DMS 273 (cell line): ENCODE results near the gene ABCA1.
"Not testable (repeated sequence)": the region's sequence is repeated elsewhere in the genome, so short reads cannot be mapped to it uniquely, and the experiment has no call there.

Experiments
- DNase-seq: peaks from one replicate; lab custom pipeline; 2025; ENCODE audit not compliant: unreplicated experiment; lab: John Stamatoyannopoulos, UW

The ABCA1 gene

GRCh38 chr9:104772714-104773510 lies 155.0 kb downstream of the ABCA1 start:
- DNase-seq = peak; percentile 52

GRCh38 chr9:104769655-104770054 lies 158.3 kb downstream of the ABCA1 start:
- DNase-seq = no peak

GRCh38 chr9:104769029-104769428 lies 158.9 kb downstream of the ABCA1 start:
- DNase-seq = not testable (repeated sequence)

- DNase-seq = no peak
Observed at GRCh38 chr9:104767507-104767906, 160.4 kb downstream of the ABCA1 start.

- DNase-seq = no peak
Observed at GRCh38 chr9:104766025-104766424, 161.9 kb downstream of the ABCA1 start.

GRCh38 chr9:104765138-104765537 lies 162.8 kb downstream of the ABCA1 start:
- DNase-seq = no peak

- peak; percentile 77 for DNase-seq
Observed at GRCh38 chr9:104758974-104759373, 169.0 kb downstream of the ABCA1 start.

- no peak for DNase-seq
Observed at GRCh38 chr9:104750185-104750767, 177.7 kb downstream of the ABCA1 start.

GRCh38 chr9:104748359-104749031 lies 179.5 kb downstream of the ABCA1 start:
- DNase-seq = peak; percentile 59

- peak; percentile 90 for DNase-seq
Observed at GRCh38 chr9:104747565-104748358, 180.2 kb downstream of the ABCA1 start, which contains the start of gene NIPSNAP3A. TSS of gene NIPSNAP3A (plus strand) at chr9:104747683. CDS start at chr9:104747793, 110 bp downstream.

GRCh38 chr9:104747245-104747564 lies 180.8 kb downstream of the ABCA1 start:
- DNase-seq = no peak

GRCh38 chr9:104746798-104747197 lies 181.2 kb downstream of the ABCA1 start:
- DNase-seq = peak; percentile 15

- no peak for DNase-seq
Observed at GRCh38 chr9:104746285-104746684, 181.7 kb downstream of the ABCA1 start.

GRCh38 chr9:104745852-104746251 lies 182.1 kb downstream of the ABCA1 start:
- no peak for DNase-seq

- DNase-seq = peak; percentile 70
Observed at GRCh38 chr9:104743376-104743985, 184.5 kb downstream of the ABCA1 start.

GRCh38 chr9:104740621-104741020 lies 187.3 kb downstream of the ABCA1 start:
- no peak for DNase-seq

GRCh38 chr9:104738452-104738851 lies 189.5 kb downstream of the ABCA1 start:
- DNase-seq = no peak
